Neural progenitor cell (in vitro differentiated cells): Measurements from ENCODE around the gene AXIN2. TPM values are rescaled to one million over a fixed set of nuclear protein-coding genes. Genes with fewer than 3 reads are reported as not detected.

Experiments used
- DNase-seq: peaks from one replicate; pipeline ENCODE4 v3.0.0-alpha.2; 2016; ENCODE audit warnings: low spot score
- H2AFZ ChIP-seq: fragments of 200-600 bp; sonication (generic); replicated peaks from 2 replicates; pipeline ENCODE4 v1.6.1; 2016; ENCODE audit warnings: antibody characterized with exemption
- H3F3A ChIP-seq: fragments of 200-600 bp; sonication (generic); 2 replicates; pipeline ENCODE4 v1.6.1; 2016; ENCODE audit warnings: antibody characterized with exemption, low read depth
- H3K27ac ChIP-seq: fragments of 200-600 bp; sonication (generic); 2 replicates; pipeline ENCODE4 v1.5.1; 2016; ENCODE audit warnings: mild to moderate bottlenecking
- H3K27me3 ChIP-seq: fragments of 200-600 bp; sonication (generic); 2 replicates; pipeline ENCODE4 v1.6.1; 2016; ENCODE audit warnings: mild to moderate bottlenecking, moderate library complexity
- H3K36me3 ChIP-seq: fragments of 200-600 bp; sonication (generic); 2 replicates; pipeline ENCODE4 v1.5.1; 2016
- H3K4me1 ChIP-seq: fragments of 200-600 bp; sonication (generic); 2 replicates; pipeline ENCODE4 v1.6.1; 2016; ENCODE audit warnings: mixed run types
- H3K4me2 ChIP-seq: fragments of 200-600 bp; sonication (generic); 2 replicates; pipeline ENCODE4 v1.6.1; 2016
- H3K4me3 ChIP-seq: fragments of 200-600 bp; sonication (generic); 2 replicates; pipeline ENCODE4 v1.5.1; 2016
- H3K79me2 ChIP-seq: fragments of 200-600 bp; sonication (generic); 2 replicates; pipeline ENCODE4 v1.6.1; 2016; ENCODE audit warnings: low read depth
- H3K9ac ChIP-seq: fragments of 200-600 bp; sonication (generic); 2 replicates; pipeline ENCODE4 v1.6.1; 2016
- H3K9me3 ChIP-seq: fragments of 200-600 bp; sonication (generic); 2 replicates; pipeline ENCODE4 v1.5.1; 2016; ENCODE audit warnings: low read depth
- H4K20me1 ChIP-seq: fragments of 200-600 bp; sonication (generic); 2 replicates; pipeline ENCODE4 v1.6.1; 2016; ENCODE audit warnings: low read depth
- H3K27ac Mint-ChIP-seq: 3 replicates; pipeline ENCODE4 v1.8.0; 2021; ENCODE audit warnings: mixed read lengths
- H3K27me3 Mint-ChIP-seq: 2 replicates; pipeline ENCODE4 v1.8.0; 2022; ENCODE audit warnings: low read depth, mild to moderate bottlenecking, inconsistent platforms, moderate library complexity, mixed read lengths; ENCODE audit not compliant: insufficient read depth
- H3K36me3 Mint-ChIP-seq: 3 replicates; pipeline ENCODE4 v1.8.0; 2021; ENCODE audit warnings: mixed read lengths
- H3K4me1 Mint-ChIP-seq: 3 replicates; pipeline ENCODE4 v1.8.0; 2021; ENCODE audit warnings: mixed read lengths
- H3K4me3 Mint-ChIP-seq: 3 replicates; pipeline ENCODE4 v1.8.0; 2021; ENCODE audit warnings: mild to moderate bottlenecking, moderate library complexity, mixed read lengths
- H3K9me3 Mint-ChIP-seq: 3 replicates; pipeline ENCODE4 v1.8.0; 2020; ENCODE audit warnings: mixed read lengths
- CTCF ChIP-seq: fragments of 200-600 bp; sonication (generic); IDR thresholded peaks from 2 replicates; pipeline ENCODE4 v1.5.1; 2017; ENCODE audit warnings: antibody characterized with exemption, mild to moderate bottlenecking
- EZH2 ChIP-seq: fragments of 200-600 bp; sonication (generic); IDR thresholded peaks from 2 replicates; pipeline ENCODE4 v1.6.1; 2017; ENCODE audit warnings: antibody characterized with exemption, mild to moderate bottlenecking, moderate library complexity
- EZH2phosphoT487 ChIP-seq: fragments of 200-600 bp; sonication (generic); IDR thresholded peaks from 2 replicates; pipeline ENCODE4 v1.6.1; 2017; ENCODE audit warnings: antibody characterized with exemption
- total RNA-seq: library from RNA; depleted of rRNA; stranded (reverse); fragments of >200 nt; gene quantifications from 2 replicates; pipeline ENCODE4 v1.2.3, GENCODE V29; 2015; ENCODE audit warnings: low replicate concordance

The AXIN2 gene
- total RNA-seq, 1 donor from 2014 or later: 22.0 TPM

DNA sequence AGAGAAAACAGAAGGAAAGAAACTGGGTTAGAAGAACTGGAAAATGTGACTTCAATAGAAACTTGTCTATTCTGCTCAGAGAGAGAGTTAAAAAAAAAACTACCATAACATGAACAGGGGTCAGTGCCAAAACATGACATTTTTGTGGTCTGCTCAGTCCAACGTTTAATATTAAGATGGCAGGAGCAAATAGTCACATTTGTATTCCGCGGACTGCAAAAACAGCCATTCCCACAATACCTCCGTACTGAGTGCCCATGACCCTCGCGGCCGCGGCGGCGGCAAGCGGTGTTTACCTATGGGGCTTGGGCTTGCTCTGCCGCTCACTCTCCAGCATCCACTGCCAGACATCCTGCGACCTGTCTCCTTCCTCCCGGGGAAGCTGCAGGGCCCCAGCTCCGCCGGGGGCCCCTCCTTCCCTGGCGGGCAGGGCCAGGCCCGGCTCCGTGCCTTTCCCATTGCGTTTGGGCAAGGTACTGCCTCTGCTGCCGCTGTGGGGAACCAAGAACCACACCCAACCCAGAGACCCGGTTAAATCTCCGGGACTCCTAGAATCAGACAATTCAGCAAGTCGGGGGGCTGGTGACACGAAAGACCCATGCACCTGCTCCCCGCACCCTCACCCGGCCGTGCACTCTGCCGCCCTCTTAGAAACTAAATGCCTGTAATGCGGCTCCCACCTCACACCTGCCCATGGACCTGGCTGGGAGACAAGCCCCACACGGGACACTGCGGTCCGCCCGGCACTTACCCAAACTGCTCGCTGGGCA lies 24.7 kb downstream of the AXIN2 start:
- Mint-ChIP-seq H3K9me3 (no peaks in the 10 kb centered on the region), H3K27ac (no peak overlapping the region), H3K4me3 (no peak overlapping the region), H3K4me1 (peaks cover 86% of the 10 kb centered on the region), H3K36me3 (peaks cover 52% of the 10 kb centered on the region), H3K27me3 (peaks cover 13% of the 10 kb centered on the region)
- no peak overlapping the region for H2AFZ ChIP-seq
- H4K20me1 ChIP-seq: peaks cover 74% of the 10 kb centered on the region
- H3K9ac ChIP-seq: no peak overlapping the region
- H3F3A ChIP-seq: peaks cover 26% of the 10 kb centered on the region
- H3K27ac ChIP-seq: no peak overlapping the region
- H3K79me2 ChIP-seq: peaks cover 17% of the 10 kb centered on the region
- H3K36me3 ChIP-seq: peaks cover 7% of the 10 kb centered on the region
- H3K27me3 ChIP-seq: no peaks in the 10 kb centered on the region
- H3K4me2 ChIP-seq: no peak overlapping the region
- no peaks in the 10 kb centered on the region for H3K9me3 ChIP-seq
- TF ChIP-seq EZH2phosphoT487 (no peak), CTCF (no peak), EZH2 (no peak)
- DNase-seq: no peak
- peaks cover 24% of the 10 kb centered on the region for H3K4me1 ChIP-seq
- no peak overlapping the region for H3K4me3 ChIP-seq

DNA sequence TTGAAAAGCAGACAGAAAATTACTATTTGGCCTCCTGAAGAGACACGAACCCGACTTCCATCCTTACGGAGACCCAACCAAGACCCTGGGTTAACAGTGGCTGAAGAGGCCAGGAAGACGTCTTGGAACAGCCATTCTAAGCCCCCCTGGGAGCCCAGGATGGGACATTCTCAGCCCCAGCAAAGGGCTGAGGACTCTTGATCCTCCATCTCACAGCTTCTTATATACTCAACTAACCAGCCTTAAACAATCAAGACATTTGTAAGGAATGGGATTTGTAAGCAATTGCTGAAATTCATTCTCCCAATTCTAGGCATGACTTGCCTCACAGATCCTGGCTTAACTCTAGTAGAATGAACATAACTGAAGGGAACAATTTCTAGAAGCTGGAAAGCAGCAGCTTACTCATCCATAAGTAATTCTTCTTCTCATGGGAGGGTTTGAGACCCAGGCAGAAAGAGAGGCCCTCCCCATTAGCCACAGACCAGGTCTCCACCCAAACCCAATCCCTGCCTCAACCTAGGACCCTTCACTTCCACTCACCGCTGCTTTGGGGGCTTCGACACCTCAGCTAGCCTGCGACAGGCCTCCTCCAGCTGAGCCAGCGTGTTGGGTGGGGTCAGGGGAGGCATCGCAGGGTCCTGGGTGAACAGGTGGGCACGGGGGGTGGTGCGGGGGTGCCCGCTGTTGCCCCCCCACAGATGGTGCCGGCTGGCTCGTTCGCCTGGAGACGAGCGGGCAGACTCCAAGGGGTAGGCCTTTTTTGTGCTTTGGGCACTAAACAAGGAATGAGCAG lies 25.5 kb downstream of the AXIN2 start:
- Histone ChIP-seq H3K79me2 (peaks cover 9% of the 10 kb centered on the region), H3K27me3 (no peaks in the 10 kb centered on the region), H3F3A (peaks cover 33% of the 10 kb centered on the region), H3K36me3 (peaks cover 7% of the 10 kb centered on the region), H3K27ac (no peak overlapping the region), H4K20me1 (peaks cover 76% of the 10 kb centered on the region), H3K4me1 (peaks cover 32% of the 10 kb centered on the region), H3K9ac (no peak overlapping the region), H2AFZ (no peak overlapping the region), H3K4me3 (no peak overlapping the region), H3K9me3 (no peaks in the 10 kb centered on the region), H3K4me2 (no peak overlapping the region)
- H3K36me3 Mint-ChIP-seq: peaks cover 44% of the 10 kb centered on the region
- H3K4me1 Mint-ChIP-seq: peaks cover 86% of the 10 kb centered on the region
- H3K9me3 Mint-ChIP-seq: no peaks in the 10 kb centered on the region
- H3K4me3 Mint-ChIP-seq: peak overlapping the region; percentile 39
- H3K27me3 Mint-ChIP-seq: peaks cover 17% of the 10 kb centered on the region
- TF ChIP-seq EZH2phosphoT487 (no peak), CTCF (no peak), EZH2 (no peak)
- DNase-seq: no peak
- peak overlapping the region; percentile 73 for H3K27ac Mint-ChIP-seq

GRCh38 chr17:65533852-65534457 lies 27.5 kb downstream of the AXIN2 start:
- peaks cover 17% of the 10 kb centered on the region for H3F3A ChIP-seq
- Mint-ChIP-seq H3K4me1 (peaks cover 86% of the 10 kb centered on the region), H3K36me3 (peaks cover 49% of the 10 kb centered on the region), H3K4me3 (peak overlapping the region; percentile 68), H3K9me3 (no peaks in the 10 kb centered on the region), H3K27ac (no peak overlapping the region), H3K27me3 (peaks cover 24% of the 10 kb centered on the region)
- no peak for TF ChIP-seq CTCF
- TF ChIP-seq EZH2: no peak
- no peak for TF ChIP-seq EZH2phosphoT487
- H3K27me3 ChIP-seq: no peaks in the 10 kb centered on the region
- H3K79me2 ChIP-seq: no peaks in the 10 kb centered on the region
- no peak for DNase-seq
- peaks cover 26% of the 10 kb centered on the region for H3K4me1 ChIP-seq
- no peak overlapping the region for H3K9ac ChIP-seq
- H3K36me3 ChIP-seq: no peaks in the 10 kb centered on the region
- no peaks in the 10 kb centered on the region for H3K9me3 ChIP-seq
- no peak overlapping the region for H3K4me3 ChIP-seq
- no peak overlapping the region for H3K27ac ChIP-seq
- no peak overlapping the region for H2AFZ ChIP-seq
- H4K20me1 ChIP-seq: peaks cover 77% of the 10 kb centered on the region
- no peak overlapping the region for H3K4me2 ChIP-seq
